Dedifferentiated amniotic fluid mesenchymal stem cell (primary cell): ENCODE results near the gene CDH22.

ENCODE experiments used
- DNase-seq: peaks from one replicate; pipeline ENCODE4 v3.0.0-alpha.2; 2016; ENCODE audit errors: extremely low spot score

The CDH22 gene

DNA sequence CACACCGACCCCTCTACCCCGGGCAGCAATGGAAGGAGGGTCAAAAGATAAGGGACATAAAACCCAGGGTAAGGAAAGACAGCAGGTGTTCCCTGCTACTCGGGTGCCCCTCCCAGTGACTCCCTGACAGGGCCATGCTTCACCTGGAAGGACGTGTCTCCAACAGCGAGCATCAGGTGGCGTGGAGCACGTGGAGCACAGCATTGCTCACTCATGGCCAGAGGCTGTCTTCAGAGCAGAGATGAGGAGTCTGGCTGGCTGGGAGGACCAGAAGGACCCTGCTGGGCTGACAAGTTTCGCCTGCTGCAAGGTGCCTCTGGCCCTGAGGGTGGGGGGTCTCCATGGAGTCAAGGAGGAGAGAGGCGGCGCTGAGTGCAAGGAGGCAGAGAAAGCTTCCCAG, 15.3 kb upstream of the CDH22 start:
- DNase-seq, result no peak

DNA sequence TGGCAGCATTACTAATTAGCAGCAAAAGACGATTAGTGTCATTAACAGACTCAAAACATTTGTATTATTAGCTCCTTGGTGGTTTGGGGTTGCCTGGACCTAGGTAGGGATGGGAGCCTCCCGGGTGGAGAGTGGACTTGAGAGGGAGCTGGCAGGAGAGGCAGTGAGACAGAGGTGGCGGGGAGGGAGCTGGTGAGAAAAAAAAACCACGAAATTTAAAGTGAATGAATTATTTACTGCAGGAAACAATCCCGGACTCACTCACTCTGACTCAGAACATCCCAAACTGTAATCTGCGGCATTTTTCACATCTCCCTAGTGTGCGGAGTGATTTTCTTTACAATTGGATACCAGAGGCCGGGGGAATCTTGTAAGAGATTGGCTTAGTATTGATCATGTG, 14.3 kb upstream of the CDH22 start:
- no peak for DNase-seq

DNA sequence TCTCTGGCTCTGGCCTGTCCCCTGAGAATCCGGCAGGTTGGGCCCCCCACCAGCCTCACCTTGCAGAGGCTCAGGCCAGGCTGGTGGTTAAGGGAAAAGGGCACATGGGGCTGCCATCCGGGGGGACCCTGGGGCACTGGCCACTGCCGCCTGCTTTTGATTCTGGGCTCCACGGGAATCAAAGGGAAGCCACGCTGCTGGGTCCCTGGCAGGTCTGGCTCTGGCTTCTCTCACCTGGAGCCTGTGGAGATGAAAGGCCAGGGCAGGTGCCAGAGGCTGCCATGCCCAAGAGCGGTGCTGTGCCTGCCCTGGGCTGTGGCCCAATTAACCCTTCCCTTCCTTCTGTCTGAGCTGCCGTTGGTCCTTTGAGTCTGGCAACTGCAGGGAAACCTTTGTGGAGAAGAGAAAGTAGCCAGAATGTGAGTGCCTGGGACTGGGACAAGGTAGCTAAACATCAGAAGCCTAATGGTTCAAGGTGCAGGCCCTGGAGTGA, 9.4 kb upstream of the CDH22 start:
- DNase-seq, result no peak

DNA sequence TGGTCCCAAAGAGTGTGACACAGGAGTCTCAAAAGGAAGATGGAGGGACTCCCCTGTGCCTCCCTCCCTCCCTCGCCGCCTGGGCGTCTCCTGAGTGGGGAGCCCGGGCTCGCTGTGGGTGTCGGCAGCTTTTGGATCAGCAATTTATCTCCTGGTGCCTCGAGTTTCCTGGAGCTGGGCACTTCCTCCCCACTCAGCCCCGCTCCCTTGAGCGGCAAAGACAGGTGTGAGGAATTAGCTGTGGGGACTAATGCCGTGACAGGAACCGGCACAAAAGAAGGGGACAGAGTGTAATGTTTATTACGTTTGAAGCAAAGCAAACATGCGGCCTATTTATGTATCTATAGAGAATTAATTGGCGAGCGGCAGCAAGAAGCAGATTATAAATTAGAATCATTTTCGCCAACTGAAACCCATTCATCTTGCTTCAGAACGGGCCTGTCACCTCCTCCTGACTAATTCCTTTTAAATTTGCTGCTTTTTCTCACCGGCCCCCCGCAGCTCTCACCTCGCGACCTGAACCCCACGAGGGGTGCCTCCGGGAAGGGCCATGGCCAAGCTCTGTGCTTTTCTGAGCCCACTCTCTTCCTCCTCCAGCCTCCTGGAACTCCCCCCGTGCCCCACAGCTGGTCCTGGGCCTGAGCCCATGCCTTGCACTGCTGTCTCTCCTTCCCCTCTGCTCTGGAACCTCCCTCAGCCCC, 8.8 kb upstream of the CDH22 start:
- DNase-seq, result no peak

DNA sequence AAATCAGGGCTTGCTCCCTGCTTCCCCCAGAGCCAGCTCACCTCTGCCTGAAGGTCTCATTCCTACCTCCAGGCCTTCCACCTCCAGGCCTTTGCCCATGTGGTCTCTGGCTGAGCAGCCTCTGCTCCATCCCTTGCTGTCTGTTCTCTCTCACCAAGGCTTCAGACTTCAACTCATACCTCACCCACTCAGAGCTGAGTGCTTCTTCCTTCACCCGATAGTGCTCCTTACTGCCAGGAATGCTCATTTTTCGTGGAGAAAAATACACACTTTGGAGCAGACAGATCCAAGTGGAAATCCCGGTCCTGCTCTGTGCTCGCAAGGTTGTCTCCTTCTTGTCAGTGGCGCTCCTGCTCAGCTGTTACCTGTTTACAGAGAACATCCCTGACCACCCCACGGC, 7.0 kb upstream of the CDH22 start:
- no peak for DNase-seq

DNA sequence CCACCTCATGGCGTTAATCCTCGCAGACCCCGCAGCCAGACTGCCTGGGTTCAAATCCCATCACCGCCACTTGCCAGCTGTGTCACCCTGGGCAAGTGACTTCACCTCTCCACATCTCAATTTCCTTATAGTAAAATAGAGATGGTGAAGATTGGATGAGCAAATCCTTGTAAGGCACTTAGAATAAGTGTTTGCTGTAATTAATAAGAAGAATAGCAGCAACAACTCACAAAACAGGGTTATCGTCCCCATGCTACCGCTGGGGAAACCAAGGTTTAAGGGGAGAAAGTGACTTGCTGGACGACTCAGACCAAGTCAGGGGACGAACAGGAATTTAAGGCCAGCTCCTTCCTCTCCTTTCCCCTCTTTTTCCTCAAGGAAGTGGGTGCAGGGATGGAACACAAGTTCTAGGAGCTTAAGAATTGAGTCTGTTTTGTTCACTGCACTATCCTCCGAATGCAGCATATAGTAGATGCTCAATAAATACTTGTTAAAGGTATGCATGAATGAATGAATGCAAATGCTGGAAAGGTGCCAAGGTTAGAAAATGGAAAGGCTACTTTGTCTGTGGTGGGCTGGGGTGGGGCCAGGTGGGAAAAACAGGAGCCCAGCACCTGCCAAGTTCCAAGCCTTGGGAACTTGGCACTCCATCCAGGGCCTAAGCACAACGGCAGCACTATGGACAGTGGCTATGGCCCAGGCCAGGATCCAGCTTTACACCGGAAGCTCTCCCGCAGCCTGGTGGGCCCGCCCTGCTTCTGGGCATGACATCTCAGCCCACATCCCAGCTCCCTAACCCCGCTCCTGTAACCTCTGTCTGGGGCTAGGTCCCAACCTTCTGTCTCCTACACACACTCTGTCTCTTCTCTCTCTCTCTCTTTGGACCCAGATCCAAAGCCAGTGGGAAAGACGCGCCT, 4.9 kb upstream of the CDH22 start:
- no peak for DNase-seq

DNA sequence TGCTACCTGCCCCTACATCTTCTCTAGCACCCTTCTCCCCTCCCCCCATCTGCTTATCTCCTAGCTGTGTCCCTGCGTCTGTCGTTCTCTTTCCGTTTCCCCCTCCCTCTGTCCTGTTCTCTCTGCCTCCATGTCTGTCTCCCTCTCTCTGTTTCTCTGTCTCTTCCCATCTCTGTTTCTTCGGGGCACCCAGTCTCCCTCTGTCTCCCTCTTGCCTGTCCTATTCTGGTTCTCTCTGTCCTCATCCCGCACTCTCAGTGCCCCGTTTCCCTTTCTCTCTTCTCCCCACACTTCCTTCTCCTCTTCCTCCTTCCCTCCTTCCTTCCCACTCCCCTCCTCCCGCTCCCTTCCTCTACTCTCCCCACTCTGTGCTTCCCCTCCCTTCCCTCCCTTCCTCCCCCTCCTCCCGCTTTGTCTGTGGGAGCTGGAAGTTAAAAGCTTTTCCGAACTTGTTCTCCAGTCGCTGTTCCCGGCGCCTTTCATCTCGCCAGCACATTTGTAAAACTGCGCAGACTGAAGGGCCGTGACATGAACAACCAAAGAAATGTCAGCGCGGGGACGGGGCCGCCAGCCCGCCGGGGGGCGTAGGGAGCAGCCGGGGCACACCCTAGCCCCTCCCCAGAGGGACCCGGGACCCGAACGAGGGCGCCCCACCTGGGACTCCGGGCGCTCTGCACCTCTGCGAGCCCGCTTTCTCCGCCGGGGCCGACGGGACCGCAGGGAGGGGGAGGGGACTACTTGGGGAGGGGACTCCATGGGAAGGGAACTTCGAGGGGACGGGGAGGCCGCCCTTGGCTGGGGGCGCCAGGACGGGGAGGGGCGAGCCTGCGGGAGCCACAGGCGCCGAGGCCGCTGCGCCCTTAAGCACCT, 4.0 kb upstream of the CDH22 start:
- no peak for DNase-seq

DNA sequence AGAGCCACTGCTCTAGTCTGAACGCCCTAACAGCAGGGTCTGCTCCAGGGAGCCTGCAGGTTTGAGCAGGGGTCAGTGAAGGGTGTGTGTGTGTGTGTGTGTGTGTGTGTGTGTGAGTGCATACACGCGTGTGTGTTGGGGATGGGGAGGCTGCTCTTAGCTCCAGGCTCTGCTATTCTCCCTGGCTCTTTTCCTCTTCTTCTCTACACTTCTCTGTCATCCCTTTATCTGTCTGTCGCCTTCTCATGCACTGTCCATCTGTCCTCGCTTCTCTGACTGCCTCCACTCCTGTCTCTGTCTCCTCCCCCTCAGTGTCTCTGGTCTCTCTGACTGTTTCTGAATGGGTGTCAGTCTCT, 3.4 kb upstream of the CDH22 start:
- no peak for DNase-seq

DNA sequence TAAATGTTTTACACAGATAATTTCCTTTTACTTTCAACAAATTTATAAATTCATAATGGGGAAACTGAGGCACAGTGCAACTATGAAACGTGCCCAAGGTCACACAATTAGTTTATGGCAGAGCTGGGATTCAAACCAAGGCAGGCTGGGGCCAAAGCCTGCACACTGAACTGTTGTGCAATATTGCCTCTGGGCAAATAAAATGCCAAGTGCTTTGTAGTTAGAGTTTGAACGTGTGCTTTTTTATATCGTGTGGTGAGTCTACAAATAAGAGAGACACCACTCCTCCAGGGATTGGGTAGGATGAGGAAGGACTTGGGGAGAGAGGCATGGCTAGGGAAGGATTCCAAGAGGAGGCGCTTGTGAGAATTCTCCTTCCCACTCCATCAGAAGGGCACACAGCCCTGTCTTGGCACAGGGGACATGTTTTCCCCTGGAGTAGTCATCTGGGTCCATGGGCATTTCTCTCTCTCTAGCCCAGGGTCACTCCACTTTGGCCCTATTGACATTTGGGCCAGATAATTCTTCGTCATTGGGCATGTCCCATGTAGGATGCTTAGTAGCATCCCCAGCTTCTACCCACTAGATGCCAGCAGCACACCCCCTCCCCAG, 2.8 kb upstream of the CDH22 start:
- DNase-seq, result no peak

DNA sequence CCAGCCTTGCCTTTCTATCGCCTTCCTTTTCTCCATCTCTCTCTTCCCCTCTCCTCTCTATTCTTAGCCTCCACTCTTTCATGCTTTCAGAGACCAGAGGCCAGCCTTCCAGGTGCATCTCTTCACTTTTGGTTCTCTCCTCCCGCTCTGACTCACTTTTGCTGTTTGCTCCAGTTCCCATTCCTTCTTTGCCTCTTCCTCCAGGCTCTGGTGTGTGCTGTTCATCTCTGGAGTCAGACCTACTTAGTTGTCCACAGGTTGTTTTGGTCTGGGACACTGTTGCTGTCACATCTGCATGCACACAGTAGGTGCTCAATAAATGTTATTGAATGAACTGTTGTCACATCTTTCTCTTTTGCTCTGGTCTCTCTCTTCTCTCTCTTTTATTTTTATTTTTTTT, 1.6 kb upstream of the CDH22 start:
- no peak for DNase-seq

DNA sequence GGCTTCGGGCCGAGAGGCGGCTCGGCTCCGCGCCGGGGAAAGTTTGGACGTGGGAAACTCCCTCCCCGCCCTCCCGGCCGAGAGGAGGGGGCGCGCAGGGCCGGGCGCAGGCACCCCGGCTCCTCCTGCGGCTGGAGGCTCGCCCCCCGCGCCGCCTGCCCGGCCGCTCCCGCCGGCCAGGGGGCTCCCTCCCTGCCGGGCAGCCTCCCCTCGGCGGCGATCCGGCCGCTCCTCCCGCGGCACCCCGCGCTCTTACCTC, 370 bp downstream of the CDH22 start:
- no peak for DNase-seq

DNA sequence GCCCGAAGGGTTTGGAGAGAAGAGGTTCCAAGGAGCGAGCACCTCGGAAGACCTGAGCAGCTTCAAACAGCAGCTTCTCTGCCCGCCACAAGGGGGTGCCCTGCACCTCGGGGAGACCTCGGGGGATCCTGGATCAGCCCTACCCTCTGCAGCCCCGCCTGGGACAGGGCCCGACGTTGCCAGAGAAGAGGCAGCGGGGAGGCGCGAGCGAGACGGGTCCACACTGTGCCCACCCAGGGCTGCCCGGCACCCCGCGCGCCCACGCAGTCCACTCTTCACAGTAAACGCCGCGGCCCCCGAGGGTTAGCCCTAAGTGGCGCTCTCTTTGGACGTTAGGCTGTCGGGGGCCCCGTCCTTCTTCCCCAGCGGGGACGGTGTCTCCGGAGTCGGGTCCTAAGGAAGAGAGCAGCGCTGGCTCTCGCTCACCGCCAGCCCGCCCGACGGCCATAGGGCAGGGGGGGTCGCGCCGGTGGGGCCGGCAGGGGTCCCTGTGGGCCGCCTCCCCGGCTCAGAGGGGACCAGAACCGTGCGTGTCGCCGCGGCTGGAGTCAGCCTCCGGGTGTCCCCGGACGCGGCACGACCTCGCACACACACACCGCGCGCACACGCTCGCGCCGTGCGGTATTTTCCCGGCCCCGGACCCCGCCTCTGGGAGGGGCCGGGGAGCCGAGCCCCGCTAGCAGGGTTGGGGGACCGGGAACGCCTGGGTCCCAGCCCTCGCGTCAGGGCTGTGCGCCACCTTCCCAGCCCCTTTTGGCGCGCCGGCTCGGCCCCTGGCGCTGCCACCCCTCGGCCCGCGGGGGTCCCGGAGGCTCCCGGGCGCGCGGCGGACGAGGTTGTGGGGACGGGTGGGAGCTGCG, 929 bp downstream of the CDH22 start:
- no peak for DNase-seq

DNA sequence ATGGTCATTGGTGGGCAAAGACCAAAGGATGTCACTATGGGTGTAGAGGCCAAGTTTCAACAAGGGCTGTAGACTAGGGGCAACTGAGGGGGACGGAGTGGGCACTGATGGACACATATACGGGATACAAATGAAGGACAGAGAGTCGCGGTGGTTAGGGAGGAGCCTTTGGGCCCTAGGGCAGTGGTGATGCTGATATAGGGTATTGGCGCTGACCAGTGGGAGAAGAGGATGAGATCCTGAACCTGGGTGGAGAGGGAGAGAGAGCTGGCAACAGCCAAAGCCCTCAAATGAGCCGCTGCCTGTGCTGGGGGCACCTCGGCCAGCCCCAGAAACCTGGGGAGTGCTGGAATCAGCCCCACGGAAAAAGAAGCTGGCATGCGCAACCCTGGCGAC, 1.6 kb downstream of the CDH22 start:
- DNase-seq, result no peak

DNA sequence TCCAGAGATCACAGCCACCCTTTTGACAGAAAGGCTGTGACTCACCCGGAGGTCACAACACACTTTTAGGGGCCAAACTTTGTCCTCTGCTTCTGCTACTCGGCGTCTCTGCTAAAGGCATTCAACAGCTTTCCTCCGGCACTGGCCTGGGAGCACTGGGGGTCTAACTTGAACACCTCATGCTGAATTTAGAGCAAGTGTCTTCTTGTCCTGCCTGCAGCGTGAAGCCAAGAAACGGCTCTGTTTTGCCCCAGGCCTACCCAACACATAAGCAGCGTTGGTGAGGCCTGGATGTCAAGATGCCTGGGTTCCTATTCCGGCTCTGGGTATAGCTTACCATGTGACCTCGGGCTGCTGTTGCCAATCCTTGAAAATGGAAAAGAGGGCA, 2.3 kb downstream of the CDH22 start:
- DNase-seq, result no peak

DNA sequence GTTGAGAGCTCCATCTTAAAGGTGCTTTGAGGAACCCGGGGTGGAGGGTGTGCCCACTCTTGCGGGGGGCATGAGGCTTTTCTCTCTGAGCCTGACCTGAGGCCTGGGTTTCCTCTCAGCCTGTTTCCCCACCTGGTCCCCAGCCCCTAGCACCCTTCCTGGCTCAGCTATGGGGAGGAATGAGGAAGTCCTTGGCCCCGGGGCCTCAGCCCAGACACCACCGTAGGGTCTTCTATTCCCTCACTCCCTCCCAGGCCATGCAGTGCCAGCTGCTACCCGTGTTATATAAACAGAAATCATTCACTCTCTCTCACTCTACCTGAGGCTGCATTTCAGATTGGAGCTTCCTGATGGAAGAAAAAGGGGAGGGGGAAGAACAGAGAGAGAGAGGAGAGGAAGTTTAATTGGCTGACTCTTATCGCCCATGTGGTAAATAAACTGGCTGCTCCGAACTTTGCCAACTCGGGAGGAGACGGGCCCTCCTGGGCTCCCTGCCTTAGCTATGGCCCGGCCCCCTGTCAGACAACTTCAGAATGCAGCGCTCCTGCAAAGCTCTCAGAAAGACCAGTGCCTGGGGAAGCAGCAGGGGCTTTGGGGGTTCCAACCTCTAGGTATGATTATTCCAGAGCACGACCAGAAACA, 2.8 kb downstream of the CDH22 start:
- DNase-seq, result no peak

DNA sequence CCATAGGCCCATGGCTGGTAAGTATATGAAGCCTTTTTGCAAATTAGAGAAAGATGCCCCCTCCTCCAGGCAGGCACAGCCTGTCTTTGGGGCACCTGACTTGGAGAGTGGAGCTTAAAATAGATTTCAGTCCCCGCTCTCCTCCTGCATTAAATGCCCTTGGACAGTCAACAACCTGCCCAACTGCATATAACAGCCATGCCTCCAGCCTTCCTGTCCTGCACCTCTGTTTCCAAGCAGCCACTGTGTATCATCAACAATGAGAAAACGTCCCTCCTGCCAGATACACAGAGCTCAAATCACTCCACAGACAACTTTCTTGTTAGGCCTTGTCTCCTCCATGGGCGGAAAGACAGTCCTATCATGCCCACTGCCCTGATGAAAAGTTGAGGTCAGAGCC, 3.4 kb downstream of the CDH22 start:
- no peak for DNase-seq

DNA sequence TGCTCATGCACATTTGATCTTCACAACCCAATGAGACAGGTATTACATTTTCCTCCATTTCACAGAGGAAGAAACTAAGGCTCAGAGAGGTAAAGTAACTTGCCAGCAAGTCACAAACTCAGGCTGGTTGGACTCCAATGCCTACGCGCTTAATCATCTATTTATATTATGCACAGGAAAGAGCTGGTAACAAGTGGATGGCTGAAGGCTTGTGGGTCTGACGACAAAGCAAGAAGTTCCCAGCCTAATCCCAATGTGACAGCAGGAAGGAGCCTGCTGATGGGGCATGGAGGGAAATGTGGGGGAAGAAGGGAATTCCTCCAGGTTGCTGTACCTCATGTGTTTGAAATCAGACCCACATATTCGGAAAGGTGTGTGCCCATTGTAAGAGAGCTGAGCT, 3.9 kb downstream of the CDH22 start:
- DNase-seq, result no peak

DNA sequence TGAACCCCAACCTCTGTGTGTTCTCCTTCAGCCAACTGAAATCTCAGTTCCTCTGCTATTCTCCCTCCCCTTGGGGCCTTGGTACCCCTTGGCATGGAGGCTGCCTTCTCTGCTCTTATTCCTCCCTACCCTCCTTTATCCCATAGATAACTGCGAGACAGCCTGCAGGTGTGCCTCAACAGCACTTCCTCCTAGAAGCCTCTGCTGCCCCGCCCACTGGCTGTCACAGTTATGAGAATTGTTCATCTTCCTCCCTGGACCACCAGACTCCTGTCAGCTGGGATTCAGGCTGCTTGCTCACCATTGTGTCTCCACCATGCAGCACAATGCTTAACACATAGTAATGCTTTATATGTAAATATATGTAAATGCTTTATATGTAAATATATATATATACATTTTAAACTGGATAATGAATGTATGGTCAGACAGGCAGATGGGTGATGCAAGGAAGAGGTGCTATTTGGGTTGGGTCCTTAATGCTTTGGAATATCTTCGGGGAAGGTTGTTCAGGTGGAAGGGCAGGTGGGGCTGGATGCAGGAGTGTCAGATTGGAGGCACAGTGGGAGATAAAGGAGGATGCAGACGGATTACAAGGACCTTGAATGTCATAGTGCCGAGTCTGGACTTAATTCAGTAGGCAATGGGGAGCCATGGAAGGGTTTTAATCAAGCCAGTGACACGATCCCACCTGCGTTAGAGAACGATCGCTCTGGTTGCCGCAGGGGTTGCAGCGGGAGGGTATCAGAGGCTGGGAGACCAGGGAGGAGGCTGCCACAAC, 4.9 kb downstream of the CDH22 start:
- no peak for DNase-seq

DNA sequence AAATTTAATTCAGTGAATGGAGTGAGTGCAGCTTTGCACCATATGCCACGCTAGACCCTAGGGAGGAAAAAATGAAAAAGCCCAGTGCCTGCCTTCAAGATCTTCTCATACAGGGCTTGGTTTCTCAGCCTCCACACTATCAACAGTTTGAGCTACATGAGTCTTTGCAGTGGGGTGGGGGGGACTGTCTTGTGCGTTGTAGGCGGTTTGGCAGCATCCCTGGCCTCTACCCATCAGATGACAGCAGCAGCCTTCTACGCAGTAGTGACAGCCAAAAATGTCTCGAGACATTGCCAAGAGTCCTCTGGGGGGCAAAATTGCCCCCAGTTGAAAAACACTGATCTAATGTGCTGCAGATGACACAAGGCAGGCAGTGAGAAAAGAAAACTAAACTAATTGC, 6.2 kb downstream of the CDH22 start:
- no peak for DNase-seq

DNA sequence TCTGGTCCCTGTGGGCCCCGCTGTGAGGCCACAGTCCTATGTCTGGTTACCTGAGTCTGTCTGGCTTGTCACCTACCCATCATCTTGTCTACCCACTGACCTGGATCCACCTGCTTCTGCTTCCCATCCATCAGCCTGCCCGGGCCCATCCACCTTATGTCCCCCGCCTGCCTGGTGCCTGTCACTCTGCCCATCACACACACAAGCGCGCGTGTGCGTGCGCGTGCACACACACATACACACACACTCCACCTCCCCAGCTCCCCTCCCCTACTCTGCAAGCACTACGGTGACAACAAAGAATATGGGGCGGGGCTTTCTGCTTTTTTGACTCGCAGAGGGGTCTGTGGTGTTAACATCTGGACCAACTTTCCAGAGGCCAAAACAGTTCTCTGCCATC, 8.0 kb downstream of the CDH22 start:
- DNase-seq, result no peak
